ENCODE data around the gene PPP1R2C. TPM values are rescaled to one million over a fixed set of nuclear protein-coding genes. Genes with fewer than 3 reads are reported as not detected.

PPP1R2C gene
- total RNA-seq, 1 donor from 2014 or later = not detected

DNA sequence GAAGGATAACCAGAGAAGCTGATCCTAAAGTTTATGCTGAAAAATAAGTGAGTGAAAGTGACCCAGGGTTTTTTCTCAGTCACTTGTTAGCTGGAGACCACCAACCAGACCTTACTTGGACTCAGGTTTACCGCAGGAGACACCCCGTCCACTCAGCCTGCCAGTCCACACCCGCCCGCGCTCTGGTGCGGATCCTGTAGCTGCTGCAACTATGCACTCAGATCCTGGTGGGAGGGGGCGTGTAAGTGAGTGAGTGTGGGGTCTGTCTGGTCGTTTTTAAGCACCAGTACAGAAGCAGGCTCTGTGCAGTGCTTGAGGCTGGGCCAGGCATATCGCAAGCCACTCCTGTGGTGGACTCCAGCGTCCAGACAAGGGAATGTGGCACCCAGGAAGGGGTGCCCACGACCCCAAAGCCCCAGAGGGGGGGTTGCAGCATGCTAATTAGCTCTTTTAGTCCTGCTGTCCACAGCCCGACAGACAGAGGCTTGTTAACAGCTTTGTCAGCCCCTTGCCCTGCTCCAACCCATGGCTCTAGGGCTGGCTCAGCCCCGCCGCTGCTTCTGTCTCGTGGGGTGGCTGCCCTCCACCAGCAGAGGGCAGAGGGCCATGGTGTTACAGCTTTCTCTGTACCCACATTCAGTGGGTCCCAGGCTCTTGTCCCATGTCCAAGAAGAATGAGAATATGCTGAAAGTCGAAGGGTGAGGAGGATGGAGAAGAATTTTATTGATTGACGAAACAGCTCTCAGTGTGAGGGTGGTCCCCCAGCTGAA, 40.4 kb upstream of the PPP1R2C start:
- H3K4me3 Mint-ChIP-seq (ENCODE audit: unreplicated experiment) = no peak overlapping the region
- H3K36me3 Mint-ChIP-seq (ENCODE audit: low read depth, unreplicated experiment) = no peaks in the 10 kb centered on the region
- H3K9me3 Mint-ChIP-seq (ENCODE audit: unreplicated experiment) = peaks cover 4% of the 10 kb centered on the region
- peaks cover 4% of the 10 kb centered on the region for H3K27me3 Mint-ChIP-seq (ENCODE audit: unreplicated experiment)
- no peak for DNase-seq (ENCODE audit: low spot score)
- no peaks in the 10 kb centered on the region for H3K4me1 Mint-ChIP-seq (ENCODE audit: unreplicated experiment)
- TF ChIP-seq, protein P1, sequence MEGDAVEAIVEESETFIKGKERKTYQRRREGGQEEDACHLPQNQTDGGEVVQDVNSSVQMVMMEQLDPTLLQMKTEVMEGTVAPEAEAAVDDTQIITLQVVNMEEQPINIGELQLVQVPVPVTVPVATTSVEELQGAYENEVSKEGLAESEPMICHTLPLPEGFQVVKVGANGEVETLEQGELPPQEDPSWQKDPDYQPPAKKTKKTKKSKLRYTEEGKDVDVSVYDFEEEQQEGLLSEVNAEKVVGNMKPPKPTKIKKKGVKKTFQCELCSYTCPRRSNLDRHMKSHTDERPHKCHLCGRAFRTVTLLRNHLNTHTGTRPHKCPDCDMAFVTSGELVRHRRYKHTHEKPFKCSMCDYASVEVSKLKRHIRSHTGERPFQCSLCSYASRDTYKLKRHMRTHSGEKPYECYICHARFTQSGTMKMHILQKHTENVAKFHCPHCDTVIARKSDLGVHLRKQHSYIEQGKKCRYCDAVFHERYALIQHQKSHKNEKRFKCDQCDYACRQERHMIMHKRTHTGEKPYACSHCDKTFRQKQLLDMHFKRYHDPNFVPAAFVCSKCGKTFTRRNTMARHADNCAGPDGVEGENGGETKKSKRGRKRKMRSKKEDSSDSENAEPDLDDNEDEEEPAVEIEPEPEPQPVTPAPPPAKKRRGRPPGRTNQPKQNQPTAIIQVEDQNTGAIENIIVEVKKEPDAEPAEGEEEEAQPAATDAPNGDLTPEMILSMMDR (IDR thresholded peaks at IDR 0.05; ENCODE audit: unreplicated experiment) = no peak
- no peak overlapping the region for H3K27ac Mint-ChIP-seq (ENCODE audit: unreplicated experiment)

DNA sequence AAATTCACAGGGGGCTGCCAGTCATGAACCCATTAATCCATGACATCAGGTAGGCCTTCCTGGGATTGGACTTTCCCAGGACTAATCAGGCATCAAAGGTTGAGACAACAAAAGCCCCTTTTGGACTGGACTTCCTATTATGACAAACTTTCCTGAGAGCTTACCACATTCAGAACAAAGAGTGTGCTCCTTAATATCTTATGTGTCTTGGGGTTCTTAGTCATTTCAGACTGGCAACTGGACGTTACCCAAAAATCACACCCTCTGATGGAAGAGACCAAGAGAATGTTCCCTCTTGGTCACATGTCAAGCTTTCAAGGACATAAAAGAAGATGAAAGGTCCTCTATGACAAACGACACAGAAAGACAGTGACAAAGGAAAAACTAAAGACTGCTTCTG, 31.6 kb upstream of the PPP1R2C start:
- Mint-ChIP-seq H3K27me3 (ENCODE audit: unreplicated experiment) (peaks cover 1% of the 10 kb centered on the region), H3K27ac (ENCODE audit: unreplicated experiment) (no peak overlapping the region), H3K4me1 (ENCODE audit: unreplicated experiment) (no peaks in the 10 kb centered on the region), H3K4me3 (ENCODE audit: unreplicated experiment) (no peak overlapping the region), H3K36me3 (ENCODE audit: low read depth, unreplicated experiment) (no peaks in the 10 kb centered on the region), H3K9me3 (ENCODE audit: unreplicated experiment) (peaks cover 4% of the 10 kb centered on the region)
- no peak for DNase-seq (ENCODE audit: low spot score)
- TF ChIP-seq, protein P1 (IDR thresholded peaks at IDR 0.05; ENCODE audit: unreplicated experiment) = no peak

DNA sequence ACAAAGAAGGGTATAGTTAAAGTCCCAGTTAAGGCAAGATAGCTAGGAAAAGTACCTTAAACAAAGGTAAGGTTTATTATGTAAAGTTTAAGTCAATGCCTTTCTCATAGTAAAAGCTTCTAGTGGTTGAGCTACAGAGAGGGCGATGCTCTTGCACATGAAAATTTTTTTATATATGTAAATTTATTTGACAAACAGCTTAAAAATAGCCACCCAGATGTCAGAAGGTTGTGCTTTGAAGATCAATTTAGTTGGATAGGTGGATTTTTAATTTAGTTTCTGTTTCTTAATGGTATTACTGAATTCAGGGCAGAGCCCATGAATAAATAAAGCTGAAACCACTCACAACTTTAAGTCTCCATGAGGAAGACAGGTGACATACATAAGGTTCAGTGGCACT, 29.4 kb upstream of the PPP1R2C start:
- H3K4me3 Mint-ChIP-seq (ENCODE audit: unreplicated experiment) = no peak overlapping the region
- no peaks in the 10 kb centered on the region for H3K9me3 Mint-ChIP-seq (ENCODE audit: unreplicated experiment)
- H3K4me1 Mint-ChIP-seq (ENCODE audit: unreplicated experiment) = no peaks in the 10 kb centered on the region
- no peaks in the 10 kb centered on the region for H3K36me3 Mint-ChIP-seq (ENCODE audit: low read depth, unreplicated experiment)
- H3K27me3 Mint-ChIP-seq (ENCODE audit: unreplicated experiment) = no peaks in the 10 kb centered on the region
- no peak for DNase-seq (ENCODE audit: low spot score)
- H3K27ac Mint-ChIP-seq (ENCODE audit: unreplicated experiment) = no peak overlapping the region
- TF ChIP-seq, protein P1 (IDR thresholded peaks at IDR 0.05; ENCODE audit: unreplicated experiment) = no peak

DNA sequence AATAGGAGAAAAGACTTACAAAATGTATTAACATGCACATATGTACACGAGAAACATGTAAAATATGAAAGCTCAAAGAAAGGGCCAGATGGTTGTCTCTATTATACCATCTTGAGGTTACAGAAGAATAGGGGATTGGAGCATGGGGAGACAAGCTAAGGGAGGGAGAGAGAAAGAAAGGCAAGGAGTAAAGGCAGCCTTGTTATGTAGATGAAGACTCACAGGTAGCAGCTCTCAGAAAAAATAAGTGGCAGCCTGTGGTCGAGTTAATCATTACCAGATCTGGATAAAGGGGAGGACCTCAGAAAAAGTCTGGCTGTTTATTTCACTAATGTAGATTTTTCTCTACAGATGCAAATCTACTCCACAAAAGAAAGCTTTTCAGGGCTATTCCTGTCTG, 26.6 kb upstream of the PPP1R2C start:
- no peak overlapping the region for H3K4me3 Mint-ChIP-seq (ENCODE audit: unreplicated experiment)
- no peaks in the 10 kb centered on the region for H3K36me3 Mint-ChIP-seq (ENCODE audit: low read depth, unreplicated experiment)
- H3K4me1 Mint-ChIP-seq (ENCODE audit: unreplicated experiment) = no peaks in the 10 kb centered on the region
- no peaks in the 10 kb centered on the region for H3K9me3 Mint-ChIP-seq (ENCODE audit: unreplicated experiment)
- TF ChIP-seq, protein P1 (IDR thresholded peaks at IDR 0.05; ENCODE audit: unreplicated experiment) = no peak
- no peak for DNase-seq (ENCODE audit: low spot score)
- no peak overlapping the region for H3K27ac Mint-ChIP-seq (ENCODE audit: unreplicated experiment)
- no peaks in the 10 kb centered on the region for H3K27me3 Mint-ChIP-seq (ENCODE audit: unreplicated experiment)

DNA sequence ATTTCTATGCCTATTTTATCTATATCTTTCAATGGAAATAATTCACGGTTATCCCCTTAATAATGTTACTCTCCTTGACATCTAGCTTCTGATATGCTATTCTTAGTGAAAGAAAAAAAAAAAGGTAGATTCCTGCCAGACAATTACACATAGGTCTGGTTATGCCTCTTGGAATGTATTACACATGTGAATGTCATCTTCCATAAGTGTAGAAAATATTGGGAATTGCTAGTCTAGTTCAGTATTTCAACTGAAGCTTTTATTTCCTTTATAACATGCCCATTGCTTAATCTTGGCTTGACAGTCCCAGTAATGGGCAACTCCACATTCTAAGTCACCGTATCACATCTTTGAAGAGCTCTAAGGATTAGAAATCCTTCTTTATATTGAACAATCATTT, 25.4 kb upstream of the PPP1R2C start:
- H3K36me3 Mint-ChIP-seq (ENCODE audit: low read depth, unreplicated experiment) = no peaks in the 10 kb centered on the region
- H3K27me3 Mint-ChIP-seq (ENCODE audit: unreplicated experiment) = no peaks in the 10 kb centered on the region
- no peak overlapping the region for H3K27ac Mint-ChIP-seq (ENCODE audit: unreplicated experiment)
- H3K4me1 Mint-ChIP-seq (ENCODE audit: unreplicated experiment) = no peaks in the 10 kb centered on the region
- no peak overlapping the region for H3K4me3 Mint-ChIP-seq (ENCODE audit: unreplicated experiment)
- H3K9me3 Mint-ChIP-seq (ENCODE audit: unreplicated experiment) = no peaks in the 10 kb centered on the region
- TF ChIP-seq, protein P1 (IDR thresholded peaks at IDR 0.05; ENCODE audit: unreplicated experiment) = no peak
- no peak for DNase-seq (ENCODE audit: low spot score)

Measured in endothelial cell (in vitro differentiated cells).